CD4-positive, CD25-positive, alpha-beta regulatory T cell (primary cell): ENCODE data around the gene PIK3C3. TPM values are rescaled to one million over a fixed set of nuclear protein-coding genes. Genes with fewer than 3 reads are reported as not detected.
A peak's percentile ranks its signal among the peaks of the same experiment; 100 is the strongest.

Experiments
- ATAC-seq, 2 donors: fragments of 150-1000 bp; cut with Tn5 transposase; one replicate each; pipeline ENCODE4 v1.10.0; 2021; ENCODE audit warnings: low read depth in 2 of 2, moderate number of reproducible peaks in 2 of 2, moderate library complexity in 1 of 2
- DNase-seq, 3 donors: peaks; one replicate each; pipeline versions ENCODE4 v3.0.0 to v3.0.0-alpha.2; 2012 to 2022; ENCODE audit warnings: mixed read lengths in 1 of 3
- H3K27ac ChIP-seq: one replicate; pipeline ENCODE4 v1.7.0; 2013; ENCODE audit warnings: mild to moderate bottlenecking, low read length; ENCODE audit not compliant: insufficient read depth, poor library complexity, severe bottlenecking
- H3K27me3 ChIP-seq: one replicate; pipeline ENCODE4 v1.7.0; 2013; ENCODE audit warnings: low read length; ENCODE audit not compliant: control insufficient read depth, insufficient read depth
- H3K36me3 ChIP-seq: one replicate; pipeline ENCODE4 v1.7.0; 2013; ENCODE audit warnings: mild to moderate bottlenecking, low read length, moderate library complexity; ENCODE audit not compliant: control insufficient read depth, insufficient read depth
- H3K4me1 ChIP-seq: 2 replicates; pipeline ENCODE4 v1.7.0; 2013; ENCODE audit warnings: mild to moderate bottlenecking, low read length; ENCODE audit not compliant: insufficient read depth, control insufficient read depth, poor library complexity, severe bottlenecking
- H3K4me3 ChIP-seq: one replicate; pipeline ENCODE4 v1.7.0; 2013; ENCODE audit warnings: low read depth, mild to moderate bottlenecking, low read length, moderate library complexity
- H3K9me3 ChIP-seq, 2 experiments: 1 replicate in 1 of 2; 2 replicates in 1 of 2; pipeline ENCODE4 v1.7.0; 2013; ENCODE audit warnings: low read length in 2 of 2, mild to moderate bottlenecking in 1 of 2, moderate library complexity in 1 of 2; ENCODE audit not compliant: control insufficient read depth in 2 of 2
- H3K27ac Mint-ChIP-seq, 3 donors: one replicate each; pipeline ENCODE4 v1.8.0; 2020 to 2022; ENCODE audit warnings: mild to moderate bottlenecking in 3 of 3, mixed read lengths in 3 of 3, moderate library complexity in 2 of 3
- H3K27me3 Mint-ChIP-seq: one replicate; pipeline ENCODE4 v1.8.0; 2022; ENCODE audit warnings: mild to moderate bottlenecking, mixed read lengths
- H3K36me3 Mint-ChIP-seq: one replicate; pipeline ENCODE4 v1.8.0; 2020; ENCODE audit warnings: mixed read lengths
- H3K4me1 Mint-ChIP-seq, 4 donors: one replicate each; pipeline ENCODE4 v1.8.0; 2020 to 2022; ENCODE audit warnings: mixed read lengths in 4 of 4, mild to moderate bottlenecking in 1 of 4
- H3K4me3 Mint-ChIP-seq, 4 donors: one replicate each; pipeline ENCODE4 v1.8.0; 2020 to 2022; ENCODE audit warnings: mild to moderate bottlenecking in 4 of 4, mixed read lengths in 4 of 4, moderate library complexity in 3 of 4
- H3K9me3 Mint-ChIP-seq, 7 donors: one replicate each; pipeline ENCODE4 v1.8.0; 2020 to 2022; ENCODE audit warnings: mixed read lengths in 7 of 7, mild to moderate bottlenecking in 3 of 7, moderate library complexity in 2 of 7
- polyA plus RNA-seq, 4 donors: library from polyadenylated mRNA; unstranded; fragments of 300-500 nt; fragmentation: Illumina TruSeq; gene quantifications; one replicate each; pipeline ENCODE4 v1.2.3, GENCODE V29; 2021
- total RNA-seq: library from RNA; stranded (reverse); gene quantifications from one replicate; pipeline ENCODE4 v1.2.3, GENCODE V29; 2022

PIK3C3 gene
- total and polyA plus RNA-seq, 5 donors from 2014 or later = 42.4 to 77.1 (median 46.0) TPM

GRCh38 chr18:42095732-42096377 is 140.8 kb downstream of the PIK3C3 start:
- Histone ChIP-seq H3K9me3 (no peaks in the 10 kb centered on the region), H3K36me3 (no peaks in the 10 kb centered on the region), H3K27me3 (no peaks in the 10 kb centered on the region), H3K4me3 (no peak overlapping the region), H3K4me1 (no peaks in the 10 kb centered on the region), H3K27ac (no peak overlapping the region)
- peaks cover 0 to 3% (median 0%) of the 10 kb centered on the region in 4 donors for H3K4me1 Mint-ChIP-seq
- peaks cover 0 to 2% (median 0%) of the 10 kb centered on the region in 7 donors for H3K9me3 Mint-ChIP-seq
- H3K4me3 Mint-ChIP-seq = no peak overlapping the region
- H3K27ac Mint-ChIP-seq = no peak overlapping the region
- H3K36me3 Mint-ChIP-seq = no peaks in the 10 kb centered on the region
- no peak for DNase-seq
- no peaks in the 10 kb centered on the region for H3K27me3 Mint-ChIP-seq
- ATAC-seq = no peak

- Histone ChIP-seq H3K36me3 (no peaks in the 10 kb centered on the region), H3K9me3 (no peaks in the 10 kb centered on the region), H3K4me1 (no peaks in the 10 kb centered on the region), H3K27ac (no peak overlapping the region), H3K4me3 (no peak overlapping the region), H3K27me3 (no peaks in the 10 kb centered on the region)
- peaks cover 0 to 2% (median 0%) of the 10 kb centered on the region in 7 donors for H3K9me3 Mint-ChIP-seq
- H3K27ac Mint-ChIP-seq = no peak overlapping the region
- DNase-seq (no peak), ATAC-seq (no peak)
- no peak overlapping the region for H3K4me3 Mint-ChIP-seq
- H3K36me3 Mint-ChIP-seq = no peaks in the 10 kb centered on the region
- no peaks in the 10 kb centered on the region for H3K27me3 Mint-ChIP-seq
- H3K4me1 Mint-ChIP-seq = peaks cover 0 to 5% (median 1%) of the 10 kb centered on the region in 4 donors
These were observed 145.2 kb downstream of the PIK3C3 start for GRCh38 chr18:42100248-42100647.

- H3K4me3 ChIP-seq = no peak overlapping the region
- no peak for ATAC-seq
- peak in 1 of 3 donors; percentile 62 for DNase-seq
- no peak overlapping the region for H3K27ac Mint-ChIP-seq
- H3K4me1 Mint-ChIP-seq = peaks cover 0 to 5% (median 1%) of the 10 kb centered on the region in 4 donors
- H3K4me3 Mint-ChIP-seq = no peak overlapping the region
- no peaks in the 10 kb centered on the region for H3K36me3 ChIP-seq
- H3K9me3 ChIP-seq = no peaks in the 10 kb centered on the region
- peaks cover 0 to 2% (median 0%) of the 10 kb centered on the region in 7 donors for H3K9me3 Mint-ChIP-seq
- H3K27me3 Mint-ChIP-seq = no peaks in the 10 kb centered on the region
- H3K27me3 ChIP-seq = no peaks in the 10 kb centered on the region
- no peaks in the 10 kb centered on the region for H3K36me3 Mint-ChIP-seq
- H3K27ac ChIP-seq = no peak overlapping the region
- no peaks in the 10 kb centered on the region for H3K4me1 ChIP-seq
These were observed 145.9 kb downstream of the PIK3C3 start for GRCh38 chr18:42100911-42101310.

GRCh38 chr18:42105394-42105793 is 150.4 kb downstream of the PIK3C3 start:
- Mint-ChIP-seq H3K9me3 (peaks cover 0 to 2% (median 0%) of the 10 kb centered on the region in 7 donors), H3K27ac (no peak overlapping the region)
- no peaks in the 10 kb centered on the region for H3K36me3 ChIP-seq

GRCh38 chr18:42106784-42107183 is 151.8 kb downstream of the PIK3C3 start:
- Histone ChIP-seq H3K36me3 (no peaks in the 10 kb centered on the region), H3K9me3 (no peaks in the 10 kb centered on the region), H3K27me3 (no peaks in the 10 kb centered on the region), H3K4me1 (no peaks in the 10 kb centered on the region), H3K27ac (no peak overlapping the region), H3K4me3 (no peak overlapping the region)
- H3K36me3 Mint-ChIP-seq = no peaks in the 10 kb centered on the region
- ATAC-seq = no peak
- H3K4me3 Mint-ChIP-seq = no peak overlapping the region
- H3K27ac Mint-ChIP-seq = no peak overlapping the region
- H3K9me3 Mint-ChIP-seq = peaks cover 0 to 2% (median 0%) of the 10 kb centered on the region in 7 donors
- H3K27me3 Mint-ChIP-seq = no peaks in the 10 kb centered on the region
- DNase-seq = no peak
- no peaks in the 10 kb centered on the region for H3K4me1 Mint-ChIP-seq

More at GRCh38 chr18:42105394-42105793, 150.4 kb downstream of the PIK3C3 start:
- Mint-ChIP-seq H3K4me3 (no peak overlapping the region), H3K4me1 (peaks cover 0 to 5% (median 1%) of the 10 kb centered on the region in 4 donors), H3K27me3 (no peaks in the 10 kb centered on the region), H3K36me3 (no peaks in the 10 kb centered on the region)
- ATAC-seq = no peak
- Histone ChIP-seq H3K27me3 (no peaks in the 10 kb centered on the region), H3K4me3 (no peak overlapping the region), H3K4me1 (no peaks in the 10 kb centered on the region), H3K9me3 (no peaks in the 10 kb centered on the region), H3K27ac (no peak overlapping the region)
- no peak for DNase-seq

- no peaks in the 10 kb centered on the region for H3K4me1 ChIP-seq
- ATAC-seq (no peak), DNase-seq (no peak)
- Mint-ChIP-seq H3K4me3 (no peak overlapping the region), H3K4me1 (no peaks in the 10 kb centered on the region), H3K36me3 (no peaks in the 10 kb centered on the region), H3K27me3 (no peaks in the 10 kb centered on the region), H3K9me3 (peaks cover 0 to 2% (median 0%) of the 10 kb centered on the region in 7 donors), H3K27ac (no peak overlapping the region)
- no peaks in the 10 kb centered on the region for H3K36me3 ChIP-seq
- no peaks in the 10 kb centered on the region for H3K27me3 ChIP-seq
- no peaks in the 10 kb centered on the region for H3K9me3 ChIP-seq
- H3K4me3 ChIP-seq = no peak overlapping the region
- H3K27ac ChIP-seq = no peak overlapping the region
These were observed 152.3 kb downstream of the PIK3C3 start for GRCh38 chr18:42107287-42107686.

- Histone ChIP-seq H3K27ac (no peak overlapping the region), H3K36me3 (no peaks in the 10 kb centered on the region), H3K4me1 (no peaks in the 10 kb centered on the region), H3K4me3 (no peak overlapping the region), H3K27me3 (no peaks in the 10 kb centered on the region), H3K9me3 (no peaks in the 10 kb centered on the region)
- H3K36me3 Mint-ChIP-seq = no peaks in the 10 kb centered on the region
- ATAC-seq (no peak), DNase-seq (no peak)
- peaks cover 0 to 2% (median 0%) of the 10 kb centered on the region in 7 donors for H3K9me3 Mint-ChIP-seq
- no peak overlapping the region for H3K27ac Mint-ChIP-seq
- no peaks in the 10 kb centered on the region for H3K27me3 Mint-ChIP-seq
- no peaks in the 10 kb centered on the region for H3K4me1 Mint-ChIP-seq
- H3K4me3 Mint-ChIP-seq = no peak overlapping the region
These were observed 152.8 kb downstream of the PIK3C3 start for GRCh38 chr18:42107691-42108450.
